T-cell (primary cell): ENCODE results near the gene PPIL3. TPM values are rescaled to one million over a fixed set of nuclear protein-coding genes. Genes with fewer than 3 reads are reported as not detected.
A peak's percentile ranks its signal among the peaks of the same experiment; 100 is the strongest.

ENCODE experiments used
- ATAC-seq, 4 experiments: fragments of 200-7000 bp in 3 of 4; fragments of 150-1000 bp in 1 of 4; cut with Tn5 transposase; replicated peaks in 1 of 4; 1 replicate in 3 of 4; 2 replicates in 1 of 4; pipeline ENCODE4 v1.10.0; 2021; ENCODE audit warnings: moderate library complexity in 3 of 4, mild to moderate bottlenecking in 2 of 4, moderate number of reproducible peaks in 1 of 4
- CTCF ChIA-PET, 2 donors: fragments of 300-600 bp; sonication (Branson Sonifier 250); formaldehyde crosslinking; loops; one replicate each; lab custom pipeline; 2022; ENCODE audit warnings: antibody characterized with exemption in 2 of 2; lab: Charles Lee
- POLR2A ChIA-PET, 2 donors: fragments of 300-600 bp; sonication (Branson Sonifier 250); formaldehyde crosslinking; loops; one replicate each; lab custom pipeline; 2022; ENCODE audit warnings: antibody characterized with exemption in 2 of 2; lab: Charles Lee
- DNase-seq, 35 experiments: peaks; one replicate each; pipeline versions ENCODE4 v3.0.0 to v3.0.0-alpha.2; 2013 to 2023
- H3K27ac ChIP-seq: one replicate; pipeline ENCODE4 v1.5.1; 2013; ENCODE audit warnings: low read length
- H3K27me3 ChIP-seq, 2 experiments: replicated peaks in 1 of 2; 1 replicate in 1 of 2; 2 replicates in 1 of 2; pipeline versions ENCODE4 v1.6.1 to v1.7.0; 2013; ENCODE audit warnings: low read length in 1 of 2, mixed read lengths in 1 of 2; ENCODE audit not compliant: control insufficient read depth in 2 of 2, insufficient read depth in 2 of 2; ENCODE audit errors: extremely low read depth in 1 of 2
- H3K36me3 ChIP-seq, 2 donors: 1 replicate in 1 of 2; 2 replicates in 1 of 2; pipeline versions ENCODE4 v1.6.1 to v1.7.0; 2013; ENCODE audit warnings: low read length in 1 of 2; ENCODE audit not compliant: control insufficient read depth in 2 of 2, insufficient read depth in 1 of 2; ENCODE audit errors: extremely low read depth in 1 of 2
- H3K4me1 ChIP-seq, 2 experiments: 1 replicate in 1 of 2; 2 replicates in 1 of 2; pipeline versions ENCODE4 v1.6.1 to v1.7.0; 2013; ENCODE audit warnings: low read length in 2 of 2, mixed read lengths in 1 of 2; ENCODE audit not compliant: insufficient read depth in 2 of 2, control insufficient read depth in 1 of 2; ENCODE audit errors: extremely low read depth in 1 of 2
- H3K4me3 ChIP-seq, 2 donors: 1 replicate in 1 of 2; 2 replicates in 1 of 2; pipeline versions ENCODE4 v1.5.1 to v1.7.0; 2013; ENCODE audit warnings: mild to moderate bottlenecking in 2 of 2, low read length in 1 of 2, moderate library complexity in 1 of 2; ENCODE audit not compliant: control insufficient read depth in 1 of 2; ENCODE audit errors: extremely low read depth in 1 of 2
- H3K9me3 ChIP-seq: 2 replicates; pipeline ENCODE4 v1.7.0; 2013
- H3K27ac Mint-ChIP-seq, 2 donors: one replicate each; pipeline ENCODE4 v1.8.0; 2020 to 2021; ENCODE audit warnings: mild to moderate bottlenecking in 2 of 2, mixed read lengths in 2 of 2
- H3K27me3 Mint-ChIP-seq, 2 donors: one replicate each; pipeline ENCODE4 v1.8.0; 2021 to 2022; ENCODE audit warnings: mixed read lengths in 2 of 2
- H3K36me3 Mint-ChIP-seq: one replicate; pipeline ENCODE4 v1.8.0; 2021; ENCODE audit warnings: mixed read lengths
- H3K4me1 Mint-ChIP-seq, 3 donors: one replicate each; pipeline ENCODE4 v1.8.0; 2020 to 2022; ENCODE audit warnings: mixed read lengths in 3 of 3, mild to moderate bottlenecking in 1 of 3
- H3K4me3 Mint-ChIP-seq, 3 donors: one replicate each; pipeline ENCODE4 v1.8.0; 2020 to 2022; ENCODE audit warnings: mild to moderate bottlenecking in 3 of 3, mixed read lengths in 3 of 3, moderate library complexity in 3 of 3
- H3K9me3 Mint-ChIP-seq, 3 donors: one replicate each; pipeline ENCODE4 v1.8.0; 2020 to 2022; ENCODE audit warnings: mixed read lengths in 3 of 3
- WGBS: methylation state at CpG from one replicate; pipeline ENCODE4 v1.1.5; 2013; ENCODE audit warnings: missing lambda C conversion rate; ENCODE audit not compliant: insufficient coverage; 5-methylcytosine and 5-hydroxymethylcytosine counted together
- total RNA-seq, 35 experiments: library from RNA in 6 of 35; stranded (reverse) in 6 of 35; fragments of 120-200 nt in 1 of 35; gene quantifications; one replicate each; pipeline versions ENCODE4 v1.2.1 to v1.2.4 and lab custom pipeline; 2013 to 2026

Gene PPIL3
- total RNA-seq (10 to 100 TPM; 28.0 to 44.2 (median 30.6) TPM), total RNA-seq (lab: John Stamatoyannopoulos, UW) (5.0 to 44.3 (median 19.6) reads per million in 29 experiments)
- total RNA-seq (2013), result 39.1 TPM

DNA sequence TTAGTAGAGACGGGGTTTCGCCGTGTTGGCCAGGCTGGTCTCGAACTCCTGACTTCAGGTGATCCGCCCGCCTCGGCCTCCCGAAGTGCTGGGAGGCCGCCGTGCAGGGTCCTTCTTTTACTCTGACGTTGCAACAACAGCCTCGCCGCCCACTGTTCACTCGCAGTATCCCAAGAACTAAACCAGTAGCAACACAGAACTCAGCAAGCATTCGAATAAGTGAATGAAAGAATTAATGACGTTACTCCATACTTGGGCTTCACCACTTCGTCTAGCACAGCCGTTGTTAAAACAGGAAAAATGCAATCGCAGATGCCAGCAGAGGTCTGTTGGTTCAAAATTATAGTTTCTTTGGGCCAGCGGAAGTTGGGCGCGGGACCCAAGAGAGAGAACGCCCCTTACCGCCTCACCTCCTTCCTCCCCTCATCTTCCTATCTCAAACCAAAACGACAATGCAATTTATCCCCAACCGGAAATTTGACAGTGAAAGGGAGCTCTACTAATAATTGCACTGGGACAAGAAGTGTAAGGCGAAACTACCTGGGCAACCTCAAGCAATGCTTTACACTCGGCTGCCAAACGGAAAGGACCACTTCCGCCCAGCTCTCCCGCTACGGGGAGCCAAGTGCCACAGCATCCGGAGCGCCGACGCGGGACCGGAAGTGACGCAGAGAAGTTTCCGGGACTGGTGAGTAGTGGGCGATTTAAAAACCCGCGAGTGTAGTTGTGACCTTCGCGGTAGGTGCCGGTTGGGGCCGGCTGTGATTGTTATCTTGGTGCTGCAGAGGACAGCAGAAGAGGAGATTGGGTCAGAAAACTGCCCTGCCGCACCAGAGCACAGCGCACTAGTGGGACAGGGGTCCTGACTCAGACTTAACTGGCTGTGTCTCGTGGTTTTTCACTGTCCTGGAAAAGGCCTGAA, at the start of gene PPIL3, which contains the start of gene NIF3L1:
Gene PPIL3 (minus strand): TSS at position 374 of the 922 bp plus-strand sequence. CDS start 1,462 bp downstream, outside the sequence.
Gene NIF3L1 (plus strand): TSS at position 668 of the 922 bp plus-strand sequence. CDS start 2,573 bp downstream, outside the sequence.
- POLR2A ChIA-PET, result interaction anchor here (0.6 to 2.0 kb wide), 12 partner anchors 11 to 344 kb away, joined by 3 to 40 read pairs (median 4); partner anchors contain the start of gene CLK1 (in 2 of the 2)
- Mint-ChIP-seq H3K36me3 (peaks cover 15% of the 10 kb centered on the region), H3K9me3 (no peaks in the 10 kb centered on the region), H3K4me3 (peak within 1 kb of the TSS; percentile 94 to 97 (median 96)), H3K27me3 (no peaks in the 10 kb centered on the region), H3K4me1 (peaks cover 46 to 62% (median 55%) of the 10 kb centered on the region in 3 donors), H3K27ac (peak within 1 kb of the TSS; percentile 95 to 99)
- Histone ChIP-seq H3K27ac (peak within 1 kb of the TSS; percentile 89), H3K4me1 (peaks cover 15 to 31% of the 10 kb centered on the region in 2 experiments), H3K27me3 (no peaks in the 10 kb centered on the region), H3K9me3 (no peaks in the 10 kb centered on the region), H3K36me3 (peaks cover 0 to 19% of the 10 kb centered on the region in 2 donors), H3K4me3 (peak within 1 kb of the TSS; percentile 60 to 67)
- WGBS, result under 1% methylated on average over 29 of the region's 50 CpGs
- DNase-seq, result peak; percentile 91 to 99 (median 96)
- ATAC-seq, result peak; percentile 81 to 86 (median 82)
- CTCF ChIA-PET, result interaction anchor here in 1 of 2 donors (0.7 to 2.1 kb wide), 8 partner anchors 12 to 344 kb away, joined by 3 to 18 read pairs (median 6); partner anchors contain the start of genes CFLAR and CLK1

DNA sequence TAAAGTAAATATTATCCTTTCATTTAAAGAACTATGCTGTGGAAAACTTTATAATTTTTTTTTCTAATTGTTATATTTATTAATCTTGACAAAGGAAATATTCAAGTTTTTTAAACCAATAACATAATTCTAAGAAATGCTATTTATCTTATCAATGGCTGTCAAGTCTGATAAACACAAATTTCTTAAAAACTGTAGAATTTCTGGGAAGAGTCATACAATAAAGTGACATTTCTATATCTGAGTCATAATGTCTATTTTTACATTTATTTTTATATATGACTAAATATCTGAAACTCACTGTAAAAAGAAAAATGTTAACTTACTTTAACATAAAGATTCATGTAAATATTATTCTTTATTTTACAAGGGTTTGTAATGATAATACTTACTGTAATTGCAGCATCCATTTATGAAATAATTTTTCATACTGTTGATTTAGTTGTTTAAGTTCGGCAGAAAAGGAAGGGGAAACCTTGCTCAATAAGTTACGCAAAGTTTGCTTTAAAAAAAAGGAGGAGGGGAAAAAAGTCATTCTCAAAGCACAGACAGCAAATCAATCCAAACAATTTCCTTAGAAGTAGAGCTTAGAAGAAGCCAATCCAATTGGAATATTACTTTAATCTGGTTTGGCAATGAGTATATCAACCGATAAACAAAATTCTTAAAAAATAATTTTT, 42.2 kb upstream of the PPIL3 start:
- Mint-ChIP-seq H3K9me3 (no peaks in the 10 kb centered on the region), H3K36me3 (peaks cover 31% of the 10 kb centered on the region), H3K4me3 (no peak overlapping the region), H3K27ac (peak overlapping the region in 1 of 2 donors; percentile 17), H3K4me1 (no peaks in the 10 kb centered on the region), H3K27me3 (no peaks in the 10 kb centered on the region)
- Histone ChIP-seq H3K4me1 (no peaks in the 10 kb centered on the region), H3K27ac (no peak overlapping the region), H3K4me3 (no peak overlapping the region), H3K9me3 (no peaks in the 10 kb centered on the region), H3K27me3 (no peaks in the 10 kb centered on the region), H3K36me3 (peaks cover 8 to 67% of the 10 kb centered on the region in 2 donors)
- POLR2A ChIA-PET, result interaction anchor here in 1 of 2 donors (0.6 kb wide), 1 partner anchor 139 kb away, joined by 3 read pairs; no protein-coding TSS in a partner anchor
- CTCF ChIA-PET, result no interaction called here
- ATAC-seq, result no peak
- no CpG with 5 or more reads among the region's 3 CpGs for WGBS
- DNase-seq, result no peak

DNA sequence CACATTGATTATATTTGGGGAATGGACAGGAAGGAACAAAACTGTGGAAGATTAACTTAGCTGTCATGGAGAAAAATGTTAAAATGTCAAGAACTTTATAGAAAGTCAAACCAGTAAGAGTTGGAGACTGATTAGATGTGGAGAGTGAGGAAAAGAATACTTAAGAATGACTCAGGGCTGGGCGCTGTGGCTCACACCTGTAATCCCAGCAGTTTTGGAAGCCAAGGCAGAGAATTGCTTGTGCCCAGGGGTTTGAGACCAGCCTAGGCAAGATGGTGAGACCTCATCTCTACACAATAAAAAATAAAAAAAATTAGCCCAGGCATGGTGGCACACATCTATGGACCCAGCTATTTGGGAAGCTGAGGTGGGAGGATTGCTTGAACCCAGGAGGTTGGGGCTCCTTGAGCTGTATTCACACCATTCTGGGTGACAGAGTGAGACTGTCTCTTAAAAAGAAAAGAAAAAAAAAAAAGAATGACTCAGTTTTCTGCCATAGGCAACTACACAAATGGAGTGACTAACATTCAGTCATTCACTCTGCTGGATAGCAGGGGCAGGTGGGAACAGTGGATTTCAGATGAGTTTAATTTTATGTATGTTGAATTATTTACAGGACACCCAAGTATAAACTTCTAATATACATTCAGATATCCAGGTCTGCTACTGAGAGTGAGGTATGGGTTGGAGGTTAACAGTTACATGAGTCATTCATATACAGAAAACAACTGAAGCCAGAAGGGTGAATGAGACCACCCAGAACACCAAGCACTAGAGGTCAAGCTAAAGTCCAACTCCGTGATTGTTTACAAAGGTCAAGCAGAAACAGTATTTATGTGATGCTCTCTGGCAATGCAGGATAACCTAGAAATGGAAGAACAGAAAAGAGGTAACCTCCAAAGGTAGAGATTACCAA, 40.7 kb upstream of the PPIL3 start:
- DNase-seq (no peak), ATAC-seq (no peak)
- ChIA-PET POLR2A (no interaction called here), CTCF (no interaction called here)
- Histone ChIP-seq H3K27ac (no peak overlapping the region), H3K4me3 (no peak overlapping the region), H3K36me3 (peaks cover 15 to 64% of the 10 kb centered on the region in 2 donors), H3K27me3 (no peaks in the 10 kb centered on the region), H3K9me3 (no peaks in the 10 kb centered on the region), H3K4me1 (no peaks in the 10 kb centered on the region)
- no CpG with 5 or more reads among the region's 2 CpGs for WGBS
- no peak overlapping the region for H3K4me3 Mint-ChIP-seq
- peaks cover 27% of the 10 kb centered on the region for H3K36me3 Mint-ChIP-seq
- H3K9me3 Mint-ChIP-seq, result no peaks in the 10 kb centered on the region
- no peaks in the 10 kb centered on the region for H3K27me3 Mint-ChIP-seq
- no peaks in the 10 kb centered on the region for H3K4me1 Mint-ChIP-seq
- peak overlapping the region; percentile 50 to 52 for H3K27ac Mint-ChIP-seq

DNA sequence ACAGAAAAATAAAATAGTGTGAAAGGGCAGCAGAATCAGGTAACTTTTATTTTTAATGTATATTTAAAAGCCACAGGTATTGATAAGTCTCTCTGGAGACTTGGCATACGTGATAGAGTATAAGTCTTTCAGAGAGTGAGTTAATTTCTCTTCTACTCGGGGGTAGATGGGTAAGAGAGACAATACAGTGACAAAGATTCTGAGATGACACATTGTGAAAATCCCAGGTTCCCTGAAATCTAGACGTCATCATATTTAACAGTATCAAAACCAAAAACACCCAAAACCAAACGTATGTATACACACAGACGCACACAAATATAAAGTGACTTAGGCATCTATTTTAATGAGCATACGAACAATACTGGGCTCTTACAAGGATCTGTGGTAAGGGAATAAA, 33.6 kb upstream of the PPIL3 start:
- H3K4me3 Mint-ChIP-seq, result no peak overlapping the region
- H3K36me3 Mint-ChIP-seq, result peaks cover 38% of the 10 kb centered on the region
- ATAC-seq, result no peak
- H3K27ac Mint-ChIP-seq, result peak overlapping the region; percentile 35 to 70
- no peak overlapping the region for H3K27ac ChIP-seq
- H3K9me3 ChIP-seq, result no peaks in the 10 kb centered on the region
- DNase-seq, result no peak
- WGBS, result no CpG with 5 or more reads among the region's 6 CpGs
- no peaks in the 10 kb centered on the region for H3K27me3 Mint-ChIP-seq
- peaks cover 21 to 75% of the 10 kb centered on the region in 2 donors for H3K36me3 ChIP-seq
- POLR2A ChIA-PET, result interaction anchor here in 1 of 2 donors (0.7 kb wide), 1 partner anchor 96 kb away, joined by 9 read pairs; no protein-coding TSS in a partner anchor
- no peaks in the 10 kb centered on the region for H3K9me3 Mint-ChIP-seq
- no peaks in the 10 kb centered on the region for H3K27me3 ChIP-seq
- H3K4me3 ChIP-seq, result no peak overlapping the region
- H3K4me1 ChIP-seq, result no peaks in the 10 kb centered on the region
- no peaks in the 10 kb centered on the region for H3K4me1 Mint-ChIP-seq
- CTCF ChIA-PET, result no interaction called here

DNA sequence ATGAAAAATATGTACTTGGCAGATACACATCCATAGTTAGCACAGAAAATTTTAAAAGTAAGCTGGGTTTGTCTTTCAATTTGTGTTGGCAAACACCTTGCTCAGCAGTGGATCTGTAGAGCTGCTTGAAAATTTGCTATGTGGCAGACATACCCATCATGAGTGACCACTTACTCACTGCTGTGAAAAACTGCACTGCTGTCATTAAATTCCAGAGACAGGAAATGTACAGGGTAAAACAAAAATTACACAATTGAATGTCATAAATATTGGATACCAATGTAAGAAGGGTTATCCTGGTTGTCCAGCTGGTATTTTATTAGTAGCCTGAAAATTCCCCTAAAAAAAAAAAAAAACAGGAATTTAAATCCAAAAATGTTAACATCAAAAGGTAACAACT, 24.8 kb upstream of the PPIL3 start:
- H3K27me3 ChIP-seq, result no peaks in the 10 kb centered on the region
- ATAC-seq (no peak), DNase-seq (no peak)
- peaks cover 9 to 64% of the 10 kb centered on the region in 2 donors for H3K36me3 ChIP-seq
- no peaks in the 10 kb centered on the region for H3K9me3 ChIP-seq
- Mint-ChIP-seq H3K27ac (peak overlapping the region in 1 of 2 donors; percentile 29), H3K36me3 (peaks cover 42% of the 10 kb centered on the region), H3K4me1 (no peaks in the 10 kb centered on the region), H3K4me3 (no peak overlapping the region), H3K9me3 (no peaks in the 10 kb centered on the region), H3K27me3 (no peaks in the 10 kb centered on the region)
- POLR2A ChIA-PET, result interaction anchor here (0.7 kb wide), 3 partner anchors 79 to 367 kb away, joined by 4 to 7 read pairs (median 4); no protein-coding TSS in a partner anchor
- H3K4me3 ChIP-seq, result no peak overlapping the region
- CTCF ChIA-PET, result interaction anchor here (0.5 to 0.6 kb wide), 3 partner anchors 20 to 155 kb away, joined by 3 to 5 read pairs (median 3); no protein-coding TSS in a partner anchor
- H3K27ac ChIP-seq, result no peak overlapping the region
- H3K4me1 ChIP-seq, result no peaks in the 10 kb centered on the region
